PFSK-1 (cell line): ENCODE measurements around the gene GLA.

Source experiments
- POLR2AphosphoS5 ChIP-seq: IDR thresholded peaks from 2 replicates; pipeline ENCODE4 v1.6.1; 2012; ENCODE audit warnings: low read depth, mild to moderate bottlenecking, control low read depth, low read length, moderate library complexity
- TF ChIP-seq, protein P1 (sequence below), 2 experiments: IDR thresholded peaks; 2 replicates each; pipeline versions ENCODE4 v1.6.1 to v1.8.0; 2011 to 2012; ENCODE audit warnings: low read depth in 2 of 2, low read length in 2 of 2, control low read depth in 1 of 2, inconsistent platforms in 1 of 2, mild to moderate bottlenecking in 1 of 2, moderate library complexity in 1 of 2; ENCODE audit not compliant: insufficient read depth in 1 of 2

DNA sequence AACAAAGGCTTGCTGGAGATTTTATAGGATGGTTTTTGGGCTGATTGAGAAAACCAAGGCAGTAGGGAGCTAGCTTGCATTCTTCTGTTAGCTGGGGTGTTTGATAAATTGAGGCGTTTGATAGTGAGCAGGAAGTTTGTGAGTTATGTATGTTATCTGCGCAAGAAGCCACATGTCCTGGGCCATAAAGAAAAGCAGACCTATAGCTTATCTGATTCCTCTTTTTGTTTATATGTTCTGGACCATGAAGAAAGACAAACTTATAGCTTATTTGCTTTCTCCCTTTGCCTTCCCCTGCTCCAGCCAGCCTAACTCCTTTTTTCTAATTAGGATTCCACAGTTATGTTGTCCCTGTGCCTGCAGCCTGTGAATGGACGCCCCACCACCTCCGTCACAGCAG is 9.5 kb upstream of the GLA start:
- no peak for TF ChIP-seq POLR2AphosphoS5
- TF ChIP-seq, protein P1, sequence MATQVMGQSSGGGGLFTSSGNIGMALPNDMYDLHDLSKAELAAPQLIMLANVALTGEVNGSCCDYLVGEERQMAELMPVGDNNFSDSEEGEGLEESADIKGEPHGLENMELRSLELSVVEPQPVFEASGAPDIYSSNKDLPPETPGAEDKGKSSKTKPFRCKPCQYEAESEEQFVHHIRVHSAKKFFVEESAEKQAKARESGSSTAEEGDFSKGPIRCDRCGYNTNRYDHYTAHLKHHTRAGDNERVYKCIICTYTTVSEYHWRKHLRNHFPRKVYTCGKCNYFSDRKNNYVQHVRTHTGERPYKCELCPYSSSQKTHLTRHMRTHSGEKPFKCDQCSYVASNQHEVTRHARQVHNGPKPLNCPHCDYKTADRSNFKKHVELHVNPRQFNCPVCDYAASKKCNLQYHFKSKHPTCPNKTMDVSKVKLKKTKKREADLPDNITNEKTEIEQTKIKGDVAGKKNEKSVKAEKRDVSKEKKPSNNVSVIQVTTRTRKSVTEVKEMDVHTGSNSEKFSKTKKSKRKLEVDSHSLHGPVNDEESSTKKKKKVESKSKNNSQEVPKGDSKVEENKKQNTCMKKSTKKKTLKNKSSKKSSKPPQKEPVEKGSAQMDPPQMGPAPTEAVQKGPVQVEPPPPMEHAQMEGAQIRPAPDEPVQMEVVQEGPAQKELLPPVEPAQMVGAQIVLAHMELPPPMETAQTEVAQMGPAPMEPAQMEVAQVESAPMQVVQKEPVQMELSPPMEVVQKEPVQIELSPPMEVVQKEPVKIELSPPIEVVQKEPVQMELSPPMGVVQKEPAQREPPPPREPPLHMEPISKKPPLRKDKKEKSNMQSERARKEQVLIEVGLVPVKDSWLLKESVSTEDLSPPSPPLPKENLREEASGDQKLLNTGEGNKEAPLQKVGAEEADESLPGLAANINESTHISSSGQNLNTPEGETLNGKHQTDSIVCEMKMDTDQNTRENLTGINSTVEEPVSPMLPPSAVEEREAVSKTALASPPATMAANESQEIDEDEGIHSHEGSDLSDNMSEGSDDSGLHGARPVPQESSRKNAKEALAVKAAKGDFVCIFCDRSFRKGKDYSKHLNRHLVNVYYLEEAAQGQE (IDR thresholded peaks at IDR 0.05; ENCODE audit: insufficient read depth in 1 of 2, low read depth in 2 of 2, low read length in 2 of 2): no peak
